Activated CD8-positive, alpha-beta T cell treated with anti-CD3 and anti-CD28 coated beads for 36 hours (primary cell): Measurements from ENCODE around the gene FAF1. TPM values are rescaled to one million over a fixed set of nuclear protein-coding genes. Genes with fewer than 3 reads are reported as not detected.

Experiments
- ATAC-seq: fragments of 200-7000 bp; cut with Tn5 transposase; one replicate; pipeline ENCODE4 v1.10.0; 2021; ENCODE audit warnings: mild to moderate bottlenecking, moderate library complexity
- CTCF ChIA-PET: fragments of 350-600 bp; sonication (Branson Sonifier 250); formaldehyde crosslinking; loops from one replicate; lab custom pipeline; 2021; ENCODE audit warnings: antibody characterized with exemption; lab: Charles Lee
- POLR2A ChIA-PET: fragments of 350-600 bp; sonication (Branson Sonifier 250); formaldehyde crosslinking; loops from one replicate; lab custom pipeline; 2021; ENCODE audit warnings: antibody characterized with exemption; lab: Charles Lee
- DNase-seq: peaks from one replicate; pipeline ENCODE4 v3.0.0-alpha.2; 2020
- H3K27ac Mint-ChIP-seq: one replicate; pipeline ENCODE4 v1.8.0; 2021; ENCODE audit warnings: mild to moderate bottlenecking, mixed read lengths
- H3K27me3 Mint-ChIP-seq: one replicate; pipeline ENCODE4 v1.8.0; 2021; ENCODE audit warnings: mixed read lengths
- H3K36me3 Mint-ChIP-seq: one replicate; pipeline ENCODE4 v1.8.0; 2021; ENCODE audit warnings: low read depth, mixed read lengths
- H3K4me1 Mint-ChIP-seq: one replicate; pipeline ENCODE4 v1.8.0; 2021; ENCODE audit warnings: low read depth, mixed read lengths
- H3K4me3 Mint-ChIP-seq: one replicate; pipeline ENCODE4 v1.8.0; 2021; ENCODE audit warnings: mild to moderate bottlenecking, moderate library complexity, mixed read lengths
- H3K9me3 Mint-ChIP-seq: one replicate; pipeline ENCODE4 v1.8.0; 2021; ENCODE audit warnings: mixed read lengths
- intact Hi-C: fragments of 100-400 bp; cut with micrococcal nuclease; formaldehyde crosslinking; loops from one replicate; pipeline ENCODE4 v1.10.0; 2022
- total RNA-seq, 2 experiments: library from RNA; stranded (reverse); gene quantifications; one replicate each; pipeline ENCODE4 v1.2.3, GENCODE V29; 2021
- TF ChIP-seq, protein P1 (sequence below): fragments of 200-600 bp; IDR thresholded peaks from one replicate; pipeline ENCODE4 v1.8.0; 2022; ENCODE audit warnings: antibody characterized with exemption, mild to moderate bottlenecking

Gene FAF1
- total RNA-seq, 2 experiments from 2014 or later = 82.2 to 87.0 TPM

DNA sequence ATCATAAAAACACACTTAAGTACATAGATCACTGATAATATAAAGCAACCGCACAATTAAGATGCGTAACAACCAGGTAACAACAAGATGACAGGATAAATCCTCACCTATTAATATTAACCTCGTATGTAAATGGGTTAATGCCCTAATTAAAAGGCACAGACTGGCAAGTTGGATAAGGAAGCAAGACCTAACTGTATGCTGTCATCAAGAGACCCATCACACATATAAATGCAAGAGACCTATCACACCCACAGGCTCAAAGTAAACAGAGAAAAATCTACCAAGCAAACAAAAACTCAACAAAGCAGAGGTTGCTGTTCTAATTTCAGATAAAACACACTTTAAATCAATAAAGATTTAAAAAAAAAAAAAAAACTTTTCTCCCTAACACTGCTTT lies 151.8 kb downstream of the FAF1 start:
- no peak for DNase-seq
- no peak overlapping the region for H3K4me3 Mint-ChIP-seq
- TF ChIP-seq, protein P1, sequence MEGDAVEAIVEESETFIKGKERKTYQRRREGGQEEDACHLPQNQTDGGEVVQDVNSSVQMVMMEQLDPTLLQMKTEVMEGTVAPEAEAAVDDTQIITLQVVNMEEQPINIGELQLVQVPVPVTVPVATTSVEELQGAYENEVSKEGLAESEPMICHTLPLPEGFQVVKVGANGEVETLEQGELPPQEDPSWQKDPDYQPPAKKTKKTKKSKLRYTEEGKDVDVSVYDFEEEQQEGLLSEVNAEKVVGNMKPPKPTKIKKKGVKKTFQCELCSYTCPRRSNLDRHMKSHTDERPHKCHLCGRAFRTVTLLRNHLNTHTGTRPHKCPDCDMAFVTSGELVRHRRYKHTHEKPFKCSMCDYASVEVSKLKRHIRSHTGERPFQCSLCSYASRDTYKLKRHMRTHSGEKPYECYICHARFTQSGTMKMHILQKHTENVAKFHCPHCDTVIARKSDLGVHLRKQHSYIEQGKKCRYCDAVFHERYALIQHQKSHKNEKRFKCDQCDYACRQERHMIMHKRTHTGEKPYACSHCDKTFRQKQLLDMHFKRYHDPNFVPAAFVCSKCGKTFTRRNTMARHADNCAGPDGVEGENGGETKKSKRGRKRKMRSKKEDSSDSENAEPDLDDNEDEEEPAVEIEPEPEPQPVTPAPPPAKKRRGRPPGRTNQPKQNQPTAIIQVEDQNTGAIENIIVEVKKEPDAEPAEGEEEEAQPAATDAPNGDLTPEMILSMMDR = no peak
- H3K4me1 Mint-ChIP-seq = peaks cover 29% of the 10 kb centered on the region
- peaks cover 33% of the 10 kb centered on the region for H3K9me3 Mint-ChIP-seq
- no peak for ATAC-seq
- ChIA-PET CTCF (no interaction called here), POLR2A (interaction anchor here (0.6 kb wide), 1 partner anchor 383 kb away, joined by 3 read pairs; no protein-coding TSS in a partner anchor)
- intact Hi-C loops = no loop called here
- H3K27ac Mint-ChIP-seq = no peak overlapping the region
- H3K27me3 Mint-ChIP-seq = no peaks in the 10 kb centered on the region
- H3K36me3 Mint-ChIP-seq = peaks cover 45% of the 10 kb centered on the region

DNA sequence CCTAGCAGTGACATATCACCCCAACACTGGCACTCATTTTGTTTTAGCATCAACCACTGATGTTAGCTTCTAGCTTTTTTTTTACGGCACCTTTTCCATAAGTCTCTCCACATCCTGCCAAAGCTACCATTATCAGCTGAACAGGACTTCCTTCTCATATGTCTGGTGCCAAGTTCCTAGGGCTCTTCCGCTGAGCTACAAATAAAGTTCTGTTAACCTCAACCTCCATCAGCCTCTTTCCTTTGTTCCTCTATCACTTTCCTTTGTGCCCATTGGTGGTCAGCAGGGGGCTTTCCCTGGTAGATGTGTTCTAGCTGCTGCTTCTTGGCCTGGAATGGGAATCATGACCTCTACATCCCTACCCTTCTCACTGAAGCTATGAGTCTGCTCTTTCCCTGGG lies 163.8 kb downstream of the FAF1 start:
- no peaks in the 10 kb centered on the region for H3K9me3 Mint-ChIP-seq
- no peaks in the 10 kb centered on the region for H3K27me3 Mint-ChIP-seq
- no peak overlapping the region for H3K27ac Mint-ChIP-seq
- peaks cover 3% of the 10 kb centered on the region for H3K36me3 Mint-ChIP-seq
- POLR2A ChIA-PET = no interaction called here
- CTCF ChIA-PET = interaction anchor here (1.5 kb wide), 1 partner anchor 21 kb away, joined by 4 read pairs; no protein-coding TSS in a partner anchor
- ATAC-seq (no peak), DNase-seq (no peak)
- H3K4me1 Mint-ChIP-seq = peaks cover 2% of the 10 kb centered on the region
- no peak overlapping the region for H3K4me3 Mint-ChIP-seq
- intact Hi-C loops = no loop called here
- TF ChIP-seq, protein P1 = no peak

- intact Hi-C loops = no loop called here
- TF ChIP-seq, protein P1 = no peak
- no peaks in the 10 kb centered on the region for H3K9me3 Mint-ChIP-seq
- ATAC-seq = no peak
- no peak overlapping the region for H3K4me3 Mint-ChIP-seq
- H3K4me1 Mint-ChIP-seq = peaks cover 5% of the 10 kb centered on the region
- CTCF ChIA-PET = no interaction called here
- H3K36me3 Mint-ChIP-seq = peaks cover 3% of the 10 kb centered on the region
- H3K27me3 Mint-ChIP-seq = no peaks in the 10 kb centered on the region
- DNase-seq = no peak
- no peak overlapping the region for H3K27ac Mint-ChIP-seq
- POLR2A ChIA-PET = no interaction called here
Measured at GRCh38 chr1:50793521-50793920, 166.5 kb downstream of the FAF1 start.

DNA sequence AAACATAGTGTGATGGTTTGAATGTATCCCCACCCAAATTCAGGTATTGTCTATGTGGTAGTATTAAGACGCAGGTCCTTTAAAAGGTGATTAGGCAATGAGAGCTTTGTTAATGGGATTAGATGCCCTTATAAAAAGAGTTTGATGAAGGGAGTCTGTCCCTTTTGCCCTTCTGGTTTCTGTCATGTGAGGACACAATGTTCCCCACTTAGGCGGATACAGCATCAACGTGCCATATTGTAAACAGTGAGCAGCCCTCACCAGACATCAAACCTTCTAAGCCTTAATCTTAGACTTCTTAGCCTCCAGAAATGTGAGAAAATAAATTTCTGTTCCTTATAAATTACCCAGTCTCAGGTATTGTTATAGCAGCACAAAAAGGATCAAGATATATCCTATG lies 172.8 kb downstream of the FAF1 start:
- Mint-ChIP-seq H3K9me3 (no peaks in the 10 kb centered on the region), H3K36me3 (peaks cover 21% of the 10 kb centered on the region), H3K4me1 (peaks cover 10% of the 10 kb centered on the region), H3K27ac (no peak overlapping the region), H3K4me3 (no peak overlapping the region), H3K27me3 (no peaks in the 10 kb centered on the region)
- TF ChIP-seq, protein P1 = no peak
- intact Hi-C loops = no loop called here
- ChIA-PET POLR2A (no interaction called here), CTCF (interaction anchor here (0.9 to 1.5 kb wide), 3 partner anchors 12 to 402 kb away, joined by 3 to 5 read pairs (median 3); no protein-coding TSS in a partner anchor)
- ATAC-seq (no peak), DNase-seq (no peak)

DNA sequence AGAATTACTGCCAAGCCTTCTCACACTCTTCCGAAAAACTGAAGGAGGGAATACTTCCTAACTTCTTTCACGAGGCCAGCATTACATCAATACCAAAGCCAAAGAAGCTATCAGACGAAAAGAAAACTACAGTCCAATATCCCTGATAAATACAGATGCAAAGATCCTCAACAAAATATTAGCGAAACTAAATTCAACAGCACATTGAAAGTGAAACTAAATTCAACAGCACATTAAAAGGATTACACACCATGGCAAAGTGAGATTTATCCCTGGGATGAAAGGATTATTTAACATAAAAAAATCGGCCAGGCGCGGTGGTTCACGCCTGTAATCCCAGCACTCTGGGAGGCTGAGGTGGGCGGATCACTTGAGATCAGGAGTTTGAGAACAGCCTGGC lies 176.8 kb downstream of the FAF1 start:
- CTCF ChIA-PET = interaction anchor here (1.8 kb wide), 1 partner anchor 9 kb away, joined by 8 read pairs; no protein-coding TSS in a partner anchor
- Mint-ChIP-seq H3K36me3 (peaks cover 27% of the 10 kb centered on the region), H3K27me3 (no peaks in the 10 kb centered on the region), H3K9me3 (no peaks in the 10 kb centered on the region), H3K4me3 (no peak overlapping the region), H3K4me1 (peaks cover 13% of the 10 kb centered on the region), H3K27ac (no peak overlapping the region)
- DNase-seq = no peak
- TF ChIP-seq, protein P1 = no peak
- intact Hi-C loops = no loop called here
- POLR2A ChIA-PET = interaction anchor here (0.6 kb wide), 1 partner anchor 195 kb away, joined by 3 read pairs; no protein-coding TSS in a partner anchor
- ATAC-seq = no peak
